Left renal cortex interstitium (tissue), 4 donors: ENCODE measurements around the gene CCS. TPM values are rescaled to one million over a fixed set of nuclear protein-coding genes. Genes with fewer than 3 reads are reported as not detected.
"Not testable (repeated sequence)": the region's sequence is repeated elsewhere in the genome, so short reads cannot be mapped to it uniquely, and the experiment has no call there.

Experiments used
- DNase-seq, 4 donors: peaks; one replicate each; pipeline ENCODE4 v3.0.0-alpha.2; 2013; ENCODE audit warnings: low read depth in 4 of 4, low spot score in 2 of 4, missing footprints in 1 of 4
- polyA plus RNA-seq, 4 donors: library from polyadenylated mRNA; unstranded; fragments of 120-200 nt; gene quantifications; one replicate each; pipeline ENCODE4 v1.2.1, GENCODE V29; 2013; ENCODE audit not compliant: insufficient read length in 4 of 4

The CCS gene, protein sequence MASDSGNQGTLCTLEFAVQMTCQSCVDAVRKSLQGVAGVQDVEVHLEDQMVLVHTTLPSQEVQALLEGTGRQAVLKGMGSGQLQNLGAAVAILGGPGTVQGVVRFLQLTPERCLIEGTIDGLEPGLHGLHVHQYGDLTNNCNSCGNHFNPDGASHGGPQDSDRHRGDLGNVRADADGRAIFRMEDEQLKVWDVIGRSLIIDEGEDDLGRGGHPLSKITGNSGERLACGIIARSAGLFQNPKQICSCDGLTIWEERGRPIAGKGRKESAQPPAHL
- polyA plus RNA-seq, result 10 to 100 TPM; 39.1 to 78.2 (median 64.9) TPM

DNA sequence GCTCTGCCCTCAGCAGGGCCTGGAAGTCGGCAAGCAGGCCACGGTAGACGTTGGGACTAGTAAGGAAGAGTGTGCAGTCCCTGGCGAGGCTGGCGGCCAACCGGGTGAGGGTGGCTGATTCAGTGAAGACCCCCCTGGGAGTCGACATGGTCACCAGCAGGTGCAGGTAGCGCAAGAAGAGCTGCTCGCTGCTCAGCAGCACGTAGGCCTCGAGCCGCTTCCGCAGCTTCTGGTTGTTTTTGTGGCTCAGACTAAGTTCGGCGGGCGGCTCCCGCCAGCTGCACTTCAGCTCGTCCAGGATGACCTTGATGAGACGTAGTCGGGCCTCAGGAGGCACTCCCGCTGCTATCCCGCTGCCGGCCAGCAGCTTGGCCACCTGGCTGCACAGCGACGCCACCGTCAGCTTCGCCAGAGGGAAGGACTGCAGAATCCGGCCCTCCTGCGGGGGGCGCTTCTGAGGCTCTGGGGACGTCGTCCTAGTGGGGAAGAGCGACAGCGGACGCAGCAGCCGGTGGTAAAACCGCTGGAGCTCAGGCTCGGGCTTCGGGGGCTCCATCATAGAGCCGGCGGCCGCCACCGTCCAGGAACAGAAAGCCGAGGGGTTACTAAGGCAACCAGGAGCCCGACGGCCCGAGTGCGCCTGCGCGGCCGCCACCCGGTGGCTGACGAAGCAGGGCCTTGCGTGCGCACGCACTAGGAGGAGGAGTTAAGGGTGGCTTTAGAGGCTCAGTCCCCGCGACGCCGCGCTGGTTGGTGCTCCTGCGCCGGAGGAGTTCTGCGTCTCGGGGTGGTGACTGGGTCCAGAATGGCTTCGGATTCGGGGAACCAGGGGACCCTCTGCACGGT is at the start of gene CCS, which contains the start of gene CCDC87:
Gene CCS (plus strand): TSS at position 729 of the 846 bp plus-strand sequence. CDS start 77 bp downstream, at position 806.
Gene CCDC87 (minus strand): TSS at position 607 of the 846 bp plus-strand sequence. CDS start 48 bp downstream, at position 559.
- DNase-seq, result peak in 3 of 4 donors; percentile 88 to 92 (median 90)

- peak in 2 of 4 donors; percentile 37 to 53 for DNase-seq
These were observed 49.5 kb upstream of the CCS start for GRCh38 chr11:66543263-66544107.

DNA sequence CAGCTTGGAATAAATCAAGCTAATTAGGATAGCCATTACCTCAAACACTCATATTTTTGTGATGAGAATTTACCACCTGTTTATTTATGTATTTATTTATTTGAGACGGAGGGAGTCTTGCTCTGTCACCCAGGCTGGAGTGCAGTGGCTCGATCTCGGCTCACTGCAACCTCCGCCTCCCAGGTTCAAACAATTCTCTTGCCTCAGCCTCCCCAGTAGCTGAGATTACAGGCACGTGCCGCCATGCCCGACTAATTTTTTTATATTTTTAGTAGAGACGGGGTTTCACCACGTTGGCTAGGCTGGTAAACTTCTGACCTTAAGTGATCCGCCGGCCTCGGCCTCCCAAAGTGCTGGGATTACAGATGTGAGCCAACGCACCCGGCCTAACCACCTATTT is 48.0 kb upstream of the CCS start:
- not testable (repeated sequence) for DNase-seq

DNA sequence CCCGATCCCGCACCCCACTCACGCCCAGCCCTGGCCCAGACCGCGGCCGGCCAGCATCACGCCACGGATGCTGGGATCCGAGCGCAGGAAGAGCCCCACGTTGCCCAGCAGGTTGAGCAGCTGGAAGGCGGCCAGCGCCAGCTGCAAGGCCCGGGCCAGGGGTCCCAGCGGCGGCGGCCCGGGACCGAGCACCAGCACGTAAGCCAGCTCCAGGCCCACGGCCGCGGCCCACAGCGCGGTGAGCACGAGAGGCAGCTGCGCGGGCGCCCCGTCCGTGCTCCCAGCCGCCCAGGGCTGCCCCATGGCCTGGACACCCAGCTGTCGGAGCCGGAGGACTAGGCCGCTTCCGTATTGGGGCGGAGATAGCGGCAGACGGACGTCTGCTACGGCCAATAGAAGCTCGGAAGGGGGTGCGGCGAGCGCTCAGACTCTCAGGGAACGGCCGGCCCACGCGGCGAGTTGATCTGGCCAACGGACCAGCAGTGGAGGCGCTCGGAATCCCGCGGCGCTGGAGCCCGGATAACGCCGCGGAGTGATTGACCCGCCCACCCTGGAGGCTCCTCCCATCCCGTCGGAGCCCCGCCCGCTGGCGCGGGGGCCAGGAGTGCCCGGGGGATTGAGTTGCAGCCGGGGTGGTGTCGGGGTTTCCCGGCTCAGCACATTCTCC is 47.2 kb upstream of the CCS start, which contains the start of gene ZDHHC24:
Gene ZDHHC24 (minus strand): TSS at position 348 of the 667 bp plus-strand sequence. CDS start 45 bp downstream, at position 303.
- peak; percentile 74 to 89 (median 80) for DNase-seq

GRCh38 chr11:66546368-66546965 is 46.5 kb upstream of the CCS start, which contains the start of gene ACTN3:
Gene ACTN3 (plus strand): TSS chr11:66546903. CDS start chr11:66546938, 35 bp downstream.
- DNase-seq, result no peak

DNA sequence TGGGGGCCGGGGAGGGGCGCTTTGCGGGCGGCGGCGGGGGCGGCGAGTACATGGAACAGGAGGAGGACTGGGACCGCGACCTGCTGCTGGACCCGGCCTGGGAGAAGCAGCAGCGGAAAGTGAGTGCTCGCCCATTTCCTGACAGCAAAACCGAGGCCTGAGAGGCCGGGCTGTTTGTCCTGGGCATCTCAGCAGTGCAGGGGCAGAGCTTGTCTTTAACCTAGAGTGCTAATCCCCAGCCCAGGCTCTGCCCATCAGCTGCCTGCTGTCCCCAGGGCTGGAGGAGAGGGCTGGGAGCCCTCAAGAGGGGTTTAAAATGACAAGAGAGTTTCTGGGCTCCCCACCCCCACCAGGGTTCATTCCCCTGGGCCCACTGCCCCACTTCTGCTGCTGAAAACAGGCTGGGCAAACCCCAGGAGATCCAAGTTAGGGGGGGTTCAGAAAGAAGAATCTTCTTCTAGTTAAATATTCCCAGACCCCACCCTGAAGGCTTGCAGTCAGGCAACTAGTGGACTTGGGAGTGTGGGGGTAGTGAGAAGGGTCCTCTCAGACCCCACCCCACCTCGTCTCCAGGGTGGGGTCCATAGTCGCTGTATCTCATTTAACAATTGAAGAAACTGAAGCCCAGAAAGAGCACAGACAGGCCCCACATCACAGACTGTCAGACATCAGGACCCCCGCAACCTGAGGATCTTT is 45.9 kb upstream of the CCS start:
- DNase-seq, result no peak

GRCh38 chr11:66547662-66548009 is 45.3 kb upstream of the CCS start:
- no peak for DNase-seq

DNA sequence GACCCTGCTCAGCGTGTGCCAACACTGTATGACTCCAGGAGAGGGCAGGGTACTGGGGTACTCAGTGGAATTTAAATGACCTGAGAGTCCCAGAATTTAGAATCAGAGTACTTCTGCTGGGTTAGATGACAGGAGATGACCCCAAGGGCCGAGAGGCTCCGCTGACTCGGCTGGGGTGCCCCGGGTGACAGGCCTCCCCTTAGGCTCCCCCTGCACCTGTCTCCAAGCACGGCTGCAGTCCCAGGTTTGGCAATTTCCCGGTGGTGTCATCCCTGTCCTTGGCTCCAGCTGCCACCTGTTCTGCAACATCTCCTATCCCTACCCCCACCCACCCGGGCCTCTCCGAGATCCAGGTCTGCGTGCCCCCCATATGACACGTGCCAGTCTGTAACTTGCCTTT is 44.9 kb upstream of the CCS start:
- DNase-seq, result no peak

DNA sequence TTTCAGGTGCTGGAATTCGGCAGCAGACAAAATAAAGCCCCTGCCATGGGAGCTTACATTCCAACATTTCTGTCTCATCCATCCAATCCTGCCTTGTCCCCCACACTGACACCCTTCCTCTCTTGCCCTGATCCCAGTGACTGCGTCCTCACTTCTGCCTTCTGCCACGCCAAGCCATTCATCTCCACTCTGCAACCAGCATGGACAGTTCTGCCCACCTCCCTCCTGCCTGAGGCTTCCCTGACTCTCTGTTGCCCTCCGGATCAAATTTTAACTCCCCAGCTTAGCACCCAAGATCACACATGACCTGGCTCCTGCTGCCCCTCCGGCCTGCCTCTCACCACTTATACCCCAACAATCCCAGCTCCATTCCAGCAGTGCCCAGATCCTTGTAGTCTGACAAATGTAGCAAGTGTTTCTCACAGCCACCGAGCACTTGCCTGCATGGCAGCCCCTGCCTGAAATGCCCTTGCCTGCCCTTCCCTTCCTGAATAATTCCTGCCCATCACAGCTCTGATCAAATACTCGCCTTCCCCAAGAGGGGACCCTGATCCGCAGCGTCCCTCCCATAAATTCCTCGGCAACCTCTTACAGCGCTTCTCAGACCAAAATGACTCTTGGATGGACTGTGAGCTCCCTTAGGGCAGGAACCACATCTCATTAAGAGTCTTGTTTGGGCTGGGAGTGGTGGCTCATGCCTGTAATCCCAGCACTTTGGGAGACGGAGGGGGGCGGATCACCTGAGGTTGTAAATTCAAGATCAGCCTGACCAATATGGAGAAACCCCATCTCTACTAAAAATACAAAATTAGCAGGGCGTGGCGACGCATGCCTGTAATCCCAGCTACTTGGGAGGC is 44.0 kb upstream of the CCS start:
- DNase-seq, result no peak

GRCh38 chr11:66549696-66550095 is 43.3 kb upstream of the CCS start:
- no peak for DNase-seq

- DNase-seq, result no peak
These were observed 42.1 kb upstream of the CCS start for GRCh38 chr11:66550887-66551286.

DNA sequence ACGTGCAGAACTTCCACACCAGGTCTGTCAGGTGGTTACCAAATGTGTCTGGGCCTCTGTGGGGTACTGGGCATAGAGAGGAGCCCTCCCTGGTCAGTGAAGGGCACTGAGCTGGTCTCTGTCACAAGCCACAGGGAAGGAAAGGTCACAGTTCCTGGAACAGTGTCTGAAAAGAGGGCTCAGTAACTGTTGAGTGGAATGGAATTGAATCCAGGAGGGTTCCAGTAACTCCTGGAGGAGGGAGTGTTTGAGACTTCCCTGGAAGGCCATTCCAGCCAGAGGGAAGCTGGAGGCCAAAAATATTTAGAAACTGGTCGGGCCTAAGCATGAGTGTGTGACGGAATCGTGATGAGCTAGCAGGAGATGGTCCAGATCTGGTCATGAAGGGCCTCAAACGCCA is 38.4 kb upstream of the CCS start:
- no peak for DNase-seq

GRCh38 chr11:66555416-66555815 is 37.6 kb upstream of the CCS start:
- no peak for DNase-seq

GRCh38 chr11:66556086-66556485 is 36.9 kb upstream of the CCS start:
- DNase-seq, result no peak

GRCh38 chr11:66557733-66558326 is 35.2 kb upstream of the CCS start:
- DNase-seq, result no peak

DNA sequence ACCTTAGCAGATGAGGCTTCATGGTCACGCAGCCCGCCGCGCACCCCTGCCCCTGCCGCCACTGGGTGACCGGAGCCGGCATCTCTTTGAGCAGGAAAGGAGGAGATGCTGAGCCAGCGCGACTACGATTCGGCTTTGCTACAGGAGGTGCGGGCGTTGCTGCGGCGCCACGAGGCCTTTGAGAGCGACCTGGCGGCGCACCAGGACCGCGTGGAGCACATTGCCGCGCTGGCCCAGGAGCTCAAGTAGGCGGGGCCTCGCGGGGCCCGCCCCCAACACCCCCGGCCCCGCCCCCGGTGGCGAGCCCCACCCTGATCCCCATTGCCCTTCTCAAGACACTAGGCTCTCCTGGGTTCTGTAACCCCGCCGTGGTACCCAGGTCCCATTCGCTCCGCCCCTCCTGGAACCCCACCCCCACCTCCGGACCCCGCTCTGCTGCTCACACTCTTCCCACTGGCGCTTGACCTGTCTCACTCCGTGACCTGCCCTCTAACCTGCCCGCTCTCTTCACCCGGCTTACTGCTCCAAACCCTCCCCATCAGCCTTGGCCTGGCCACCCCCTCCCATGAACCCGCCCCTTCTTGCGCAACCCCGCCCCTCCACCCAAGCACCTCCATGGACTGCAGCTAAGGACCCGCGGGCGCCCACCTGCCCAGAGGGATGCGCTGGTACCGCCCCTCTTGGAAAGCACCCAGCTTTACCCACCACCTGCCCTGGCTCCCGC is 33.7 kb upstream of the CCS start:
- no peak for DNase-seq
